Spleen (tissue), 11 donors: ENCODE measurements around the gene OR56B4. TPM values are rescaled to one million over a fixed set of nuclear protein-coding genes. Genes with fewer than 3 reads are reported as not detected.

ENCODE experiments used
- DNase-seq: peaks from one replicate; pipeline ENCODE4 v3.0.0-alpha.2; 2020
- H3K27ac ChIP-seq, 8 donors: fragments of 200-600 bp; sonication (generic) in 7 of 8; 1 replicate in 4 of 8; 2 replicates in 4 of 8; pipeline versions ENCODE4 v1.5.0 to v1.8.0; 2016 to 2021; ENCODE audit warnings: inconsistent platforms in 4 of 8, mild to moderate bottlenecking in 4 of 8, moderate library complexity in 1 of 8
- H3K27me3 ChIP-seq, 7 donors: fragments of 200-600 bp; sonication (generic) in 6 of 7; replicated peaks in 1 of 7; 1 replicate in 4 of 7; 2 replicates in 3 of 7; pipeline versions ENCODE4 v1.5.0 to v1.8.0; 2016 to 2021; ENCODE audit warnings: inconsistent platforms in 3 of 7, mild to moderate bottlenecking in 1 of 7
- H3K36me3 ChIP-seq, 6 donors: fragments of 200-600 bp; sonication (generic) in 5 of 6; 1 replicate in 4 of 6; 2 replicates in 2 of 6; pipeline versions ENCODE4 v1.5.0 to v1.8.0; 2016 to 2021; ENCODE audit warnings: inconsistent platforms in 2 of 6
- H3K4me1 ChIP-seq, 6 donors: fragments of 200-600 bp; sonication (generic) in 5 of 6; 1 replicate in 3 of 6; 2 replicates in 3 of 6; pipeline versions ENCODE4 v1.5.0 to v1.8.0; 2016 to 2021; ENCODE audit warnings: inconsistent platforms in 3 of 6
- H3K4me3 ChIP-seq, 8 donors: fragments of 200-600 bp; sonication (generic) in 7 of 8; 1 replicate in 4 of 8; 2 replicates in 4 of 8; pipeline versions ENCODE4 v1.5.0 to v1.8.0; 2016 to 2021; ENCODE audit warnings: inconsistent platforms in 4 of 8, mild to moderate bottlenecking in 4 of 8, moderate library complexity in 2 of 8
- H3K9me3 ChIP-seq, 8 donors: fragments of 200-600 bp; sonication (generic) in 7 of 8; 1 replicate in 4 of 8; 2 replicates in 4 of 8; pipeline versions ENCODE4 v1.5.0 to v1.8.0; 2016 to 2021; ENCODE audit warnings: inconsistent platforms in 4 of 8
- CTCF ChIP-seq, 11 experiments: fragments of 200-600 bp in 7 of 11; fragments of 450-650 bp in 4 of 11; sonication (generic) in 4 of 11; IDR thresholded peaks in 8 of 11; conservative IDR thresholded peaks in 3 of 11; 1 replicate in 7 of 11; 2 replicates in 4 of 11; pipeline versions ENCODE4 v1.4.0 to v1.8.0; 2016 to 2021; ENCODE audit warnings: antibody characterized with exemption in 11 of 11, inconsistent platforms in 4 of 11, mild to moderate bottlenecking in 1 of 11
- POLR2A ChIP-seq, 3 donors: fragments of 450-650 bp; IDR thresholded peaks; one replicate each; pipeline ENCODE4 v1.5.1; 2017; ENCODE audit warnings: antibody characterized with exemption in 3 of 3, mild to moderate bottlenecking in 1 of 3
- POLR2AphosphoS5 ChIP-seq, 3 donors: sonication (generic); formaldehyde crosslinking; IDR thresholded peaks; one replicate each; pipeline ENCODE4 v1.5.1; 2017; ENCODE audit warnings: antibody characterized with exemption in 3 of 3
- WGBS, 5 donors: extraction: QIAGEN DNeasy Blood & Tissue Kit in 3 of 5; methylation state at CpG; one replicate each; pipeline versions ENCODE4 v1.1.5 to v1.1.7; 2013 to 2018; 5-methylcytosine and 5-hydroxymethylcytosine counted together
- intact Hi-C: fragments of 100-400 bp; cut with DNase I; formaldehyde crosslinking; loops from one replicate; pipeline ENCODE4 v1.15.0; 2023; ENCODE audit warnings: low total_unique reads
- polyA plus RNA-seq, 3 donors: library from polyadenylated mRNA; stranded (reverse); fragments of 200-250 nt; gene quantifications; one replicate each; pipeline ENCODE4 v1.2.1, GENCODE V29; 2013
- total RNA-seq, 7 donors: library from RNA; depleted of rRNA in 3 of 7; stranded (reverse); fragments of >200 nt in 3 of 7; fragmentation: NEBNext Ultra II Directional in 4 of 7; extraction: Animal tissue kit (Norgen Biotek cat#: 25700) in 4 of 7; gene quantifications; one replicate each; pipeline versions ENCODE4 v1.1.0 to v1.2.1, GENCODE V29; 2016 to 2021
- donor health status: healthy with polysubstance abuse.
- donor health status: DM: no; HTN: no; CAD: no; lungs with moderate emphysema.
- donor health status: DM: no; HTN: no; CAD: no.
- donor health status: Bipolar disorder and iron deficiency.
- donor health status: healthy.
- donor health status: DM: no; HTN: no; CAD: no.
- donor health status: DM: yes; HTN: yes; CAD: no.

The OR56B4 gene
- total and polyA plus RNA-seq, 10 donors = not detected

GRCh38 chr11:6094186-6094585 lies 13.3 kb upstream of the OR56B4 start:
- DNase-seq = no peak
- intact Hi-C loops = no loop called here
- TF ChIP-seq CTCF (IDR thresholded peaks at IDR 0.05 in 8 of 11, conservative IDR thresholded peaks at IDR 0.05 in 3 of 11) = no peak
- TF ChIP-seq POLR2AphosphoS5 (IDR thresholded peaks at IDR 0.05) = no peak
- TF ChIP-seq POLR2A (IDR thresholded peaks at IDR 0.05) = no peak
- peaks cover 0 to 13% (median 0%) of the 10 kb centered on the region in 7 donors for H3K27me3 ChIP-seq
- H3K27ac ChIP-seq = no peak overlapping the region
- peaks cover 0 to 9% (median 0%) of the 10 kb centered on the region in 6 donors for H3K4me1 ChIP-seq
- WGBS, 5 donors = 0 to 7% (median 2%) methylated on average over 1 of the region's 1 CpG
- H3K4me3 ChIP-seq = no peak overlapping the region
- peaks cover 0 to 24% (median 0%) of the 10 kb centered on the region in 8 donors for H3K9me3 ChIP-seq
- no peaks in the 10 kb centered on the region for H3K36me3 ChIP-seq

- H3K9me3 ChIP-seq = peaks cover 0 to 11% (median 0%) of the 10 kb centered on the region in 8 donors
- TF ChIP-seq POLR2AphosphoS5 (IDR thresholded peaks at IDR 0.05) = no peak
- no peak for TF ChIP-seq POLR2A (IDR thresholded peaks at IDR 0.05)
- no peak for TF ChIP-seq CTCF (IDR thresholded peaks at IDR 0.05 in 8 of 11, conservative IDR thresholded peaks at IDR 0.05 in 3 of 11)
- no peak for DNase-seq
- H3K4me1 ChIP-seq = peaks cover 0 to 9% (median 0%) of the 10 kb centered on the region in 6 donors
- no peak overlapping the region for H3K27ac ChIP-seq
- intact Hi-C loops = no loop called here
- 71 to 87% (median 83%) methylated on average over 1 to 2 of the region's 2 CpGs; no CpG with 5 or more reads in 1 of the 5 donors for WGBS, 5 donors
- peaks cover 0 to 13% (median 0%) of the 10 kb centered on the region in 7 donors for H3K27me3 ChIP-seq
- H3K36me3 ChIP-seq = no peaks in the 10 kb centered on the region
- no peak overlapping the region for H3K4me3 ChIP-seq
Observed at GRCh38 chr11:6095798-6096197, 11.7 kb upstream of the OR56B4 start.

- intact Hi-C loops = no loop called here
- Histone ChIP-seq H3K9me3 (peaks cover 0 to 11% (median 0%) of the 10 kb centered on the region in 8 donors), H3K4me1 (peaks cover 0 to 9% (median 0%) of the 10 kb centered on the region in 6 donors), H3K27ac (no peak overlapping the region), H3K36me3 (no peaks in the 10 kb centered on the region), H3K27me3 (peaks cover 0 to 13% (median 0%) of the 10 kb centered on the region in 7 donors), H3K4me3 (no peak overlapping the region)
- WGBS, 5 donors = 50 to 65% (median 60%) methylated on average over 2 of the region's 2 CpGs
- TF ChIP-seq POLR2A (IDR thresholded peaks at IDR 0.05) = no peak
- no peak for TF ChIP-seq POLR2AphosphoS5 (IDR thresholded peaks at IDR 0.05)
- TF ChIP-seq CTCF (IDR thresholded peaks at IDR 0.05 in 8 of 11, conservative IDR thresholded peaks at IDR 0.05 in 3 of 11) = no peak
- DNase-seq = no peak
Observed at GRCh38 chr11:6096417-6096816, 11.1 kb upstream of the OR56B4 start.

GRCh38 chr11:6099577-6099976 lies 7.9 kb upstream of the OR56B4 start:
- H3K27me3 ChIP-seq = peaks cover 0 to 13% (median 0%) of the 10 kb centered on the region in 7 donors
- WGBS, 5 donors = 29 to 48% (median 42%) methylated on average over 2 of the region's 2 CpGs
- intact Hi-C loops = no loop called here
- TF ChIP-seq CTCF (IDR thresholded peaks at IDR 0.05 in 8 of 11, conservative IDR thresholded peaks at IDR 0.05 in 3 of 11) (no peak), POLR2AphosphoS5 (IDR thresholded peaks at IDR 0.05) (no peak), POLR2A (IDR thresholded peaks at IDR 0.05) (no peak)
- peaks cover 0 to 1% (median 0%) of the 10 kb centered on the region in 6 donors for H3K4me1 ChIP-seq
- no peak for DNase-seq
- no peak overlapping the region for H3K4me3 ChIP-seq
- H3K27ac ChIP-seq = no peak overlapping the region
- no peaks in the 10 kb centered on the region for H3K9me3 ChIP-seq
- no peaks in the 10 kb centered on the region for H3K36me3 ChIP-seq
